Measurements from ENCODE around the gene GYPC. TPM values are rescaled to one million over a fixed set of nuclear protein-coding genes. Genes with fewer than 3 reads are reported as not detected.

Gene GYPC
- total RNA-seq, 1 experiment from 2014 or later, result 13.6 TPM

DNA sequence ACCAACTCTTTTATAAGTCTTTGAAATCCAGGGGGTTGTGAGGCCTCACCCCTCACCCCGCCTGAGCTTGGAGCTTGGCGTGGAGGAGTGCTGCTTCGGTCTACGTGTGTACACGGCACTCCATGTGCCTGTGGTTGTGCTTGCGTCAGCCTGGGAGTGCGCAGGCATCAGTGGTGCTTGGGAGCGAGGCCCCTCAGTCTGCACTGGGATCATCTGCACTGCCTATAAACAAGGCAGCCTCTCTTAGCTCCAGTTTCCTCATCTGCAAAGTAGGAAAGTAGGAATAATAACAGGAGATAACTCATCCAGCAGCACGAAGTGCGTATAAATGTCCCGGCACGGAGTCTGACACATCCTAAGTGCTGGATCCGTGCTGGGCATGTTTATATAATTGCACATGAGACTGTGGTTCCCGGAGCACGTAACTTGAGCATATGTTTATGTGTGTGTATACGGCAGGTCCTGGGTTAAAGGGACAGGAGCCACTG is 1.2 kb downstream of the GYPC start:
- Histone ChIP-seq H4K5ac (ENCODE audit: insufficient read length, low read depth, low read length) (no peak overlapping the region), H3K9me3 (ENCODE audit: control insufficient read depth, low read depth, low read length) (no peaks in the 10 kb centered on the region), H3K14ac (ENCODE audit: insufficient read depth, low read length) (no peak overlapping the region), H2BK20ac (ENCODE audit: low read depth, low read length, poor library complexity, severe bottlenecking) (no peak overlapping the region), H2AFZ (ENCODE audit: low read length) (no peak overlapping the region), H3K9ac (ENCODE audit: extremely low read depth, insufficient read length, low read length) (peak overlapping the region; percentile 8), H4K8ac (replicated peaks; ENCODE audit: insufficient read length, low read depth, low read length) (no peak overlapping the region), H2AK5ac (ENCODE audit: insufficient read length, low read length) (no peak overlapping the region), H3K27ac (ENCODE audit: insufficient read length, low read depth, low read length) (no peak overlapping the region), H2BK12ac (ENCODE audit: insufficient read length, low read depth, low read length) (no peak overlapping the region), H3K4me2 (ENCODE audit: insufficient read depth, insufficient read length, low read length) (peak overlapping the region; percentile 62), H4K20me1 (ENCODE audit: control insufficient read depth, insufficient read depth, insufficient read length) (no peaks in the 10 kb centered on the region), H3K27me3 (ENCODE audit: insufficient read depth, low read length) (no peaks in the 10 kb centered on the region), H3T11ph (ENCODE audit: low read length) (no peak overlapping the region), H2BK120ac (ENCODE audit: low read depth, low read length, poor library complexity, severe bottlenecking) (no peak overlapping the region), H2BK5ac (ENCODE audit: insufficient read length, low read length) (no peak overlapping the region), H3K23ac (ENCODE audit: insufficient read length, low read depth, low read length) (no peak overlapping the region), H4K91ac (ENCODE audit: insufficient read length, low read depth, low read length) (no peak overlapping the region), H3K23me2 (ENCODE audit: insufficient read length, low read depth, low read length, poor library complexity, severe bottlenecking) (peaks cover 19% of the 10 kb centered on the region), H2BK15ac (ENCODE audit: low read depth, low read length) (no peak overlapping the region), H3K79me1 (ENCODE audit: insufficient read depth, low read depth, low read length, poor library complexity, severe bottlenecking) (no peaks in the 10 kb centered on the region), H3K18ac (ENCODE audit: insufficient read length, low read depth, low read length) (peak overlapping the region; percentile 8), H3K79me2 (ENCODE audit: insufficient read depth, low read length) (0 out of 2 replicates have a peak, but pooled peaks cover 2% of the 10 kb centered on the region), H3K56ac (ENCODE audit: insufficient read length, low read depth, low read length) (no peak overlapping the region), H3K4me1 (ENCODE audit: insufficient read depth, low read length) (peaks cover 8% of the 10 kb centered on the region), H3K4ac (ENCODE audit: low read depth, low read length) (no peak overlapping the region)
- H3K36me3 Mint-ChIP-seq (ENCODE audit: insufficient read depth in 1 of 3, low read depth in 3 of 3), result no peaks in the 10 kb centered on the region; a peak in 1 of 7 replicates
- peak overlapping the region in 2 of 3 experiments; percentile 39 to 87; a peak in 4 of 7 replicates for H3K27ac Mint-ChIP-seq
- TF ChIP-seq, protein P1, sequence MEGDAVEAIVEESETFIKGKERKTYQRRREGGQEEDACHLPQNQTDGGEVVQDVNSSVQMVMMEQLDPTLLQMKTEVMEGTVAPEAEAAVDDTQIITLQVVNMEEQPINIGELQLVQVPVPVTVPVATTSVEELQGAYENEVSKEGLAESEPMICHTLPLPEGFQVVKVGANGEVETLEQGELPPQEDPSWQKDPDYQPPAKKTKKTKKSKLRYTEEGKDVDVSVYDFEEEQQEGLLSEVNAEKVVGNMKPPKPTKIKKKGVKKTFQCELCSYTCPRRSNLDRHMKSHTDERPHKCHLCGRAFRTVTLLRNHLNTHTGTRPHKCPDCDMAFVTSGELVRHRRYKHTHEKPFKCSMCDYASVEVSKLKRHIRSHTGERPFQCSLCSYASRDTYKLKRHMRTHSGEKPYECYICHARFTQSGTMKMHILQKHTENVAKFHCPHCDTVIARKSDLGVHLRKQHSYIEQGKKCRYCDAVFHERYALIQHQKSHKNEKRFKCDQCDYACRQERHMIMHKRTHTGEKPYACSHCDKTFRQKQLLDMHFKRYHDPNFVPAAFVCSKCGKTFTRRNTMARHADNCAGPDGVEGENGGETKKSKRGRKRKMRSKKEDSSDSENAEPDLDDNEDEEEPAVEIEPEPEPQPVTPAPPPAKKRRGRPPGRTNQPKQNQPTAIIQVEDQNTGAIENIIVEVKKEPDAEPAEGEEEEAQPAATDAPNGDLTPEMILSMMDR (conservative IDR thresholded peaks at IDR 0.05), result no peak
- WGBS (ENCODE audit: extremely low coverage, insufficient read length, low lambda C conversion rate), result no CpG with 5 or more reads among the region's 16 CpGs
- peaks cover 20% of the 10 kb centered on the region for H3K27me3 Mint-ChIP-seq (ENCODE audit: low read depth)
- 0 out of 5 replicates have a peak, but pooled peaks cover 0 to 3% of the 10 kb centered on the region in 2 experiments for H3K9me3 Mint-ChIP-seq
- peak overlapping the region; percentile 77 to 81 for H3K4me3 Mint-ChIP-seq
- peak; percentile 47 for DNase-seq
- peaks cover 37 to 39% of the 10 kb centered on the region in 2 experiments for H3K4me1 Mint-ChIP-seq
